HL-60 (cell line): ENCODE results near the gene TBC1D5.

Experiments used
- GABPA ChIP-seq: IDR thresholded peaks from 2 replicates; pipeline ENCODE4 v1.6.1; 2012; ENCODE audit warnings: low read depth
- POLR2AphosphoS5 ChIP-seq: IDR thresholded peaks from 2 replicates; pipeline ENCODE4 v1.6.1; 2012; ENCODE audit warnings: low read depth
- SPI1 ChIP-seq: IDR thresholded peaks from 2 replicates; pipeline ENCODE4 v1.6.1; 2012; ENCODE audit warnings: low read depth, mild to moderate bottlenecking, borderline replicate concordance
- TF ChIP-seq, protein P1 (sequence below): IDR thresholded peaks from one replicate; pipeline ENCODE4 v1.5.1; 2011; ENCODE audit warnings: low read length, control low read depth, inconsistent platforms; ENCODE audit not compliant: insufficient read depth
- TF ChIP-seq, protein P2 (sequence below): IDR thresholded peaks from 2 replicates; pipeline ENCODE4 v1.6.1; 2012; ENCODE audit warnings: low read depth; ENCODE audit not compliant: insufficient replicate concordance

DNA sequence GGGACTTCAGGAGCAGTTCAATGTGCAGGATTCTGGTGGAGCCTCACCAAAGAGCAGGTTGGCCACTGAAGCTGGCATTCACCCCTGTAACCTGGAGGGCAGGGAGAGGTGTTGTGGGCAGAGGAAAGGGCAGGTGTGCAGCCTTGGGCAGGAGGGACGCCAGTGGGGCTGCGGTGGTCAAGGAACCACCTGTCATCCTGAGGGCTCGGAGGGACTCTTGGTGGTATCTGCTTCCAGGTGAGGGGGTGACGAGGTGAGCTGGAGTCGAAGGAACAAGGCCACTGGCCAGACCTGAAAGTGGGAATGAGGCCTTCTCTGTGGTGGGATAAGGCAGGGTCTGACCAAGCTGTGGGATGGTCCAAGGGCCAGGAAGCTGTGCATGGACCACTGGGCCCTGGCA is 588.2 kb downstream of the TBC1D5 start:
- TF ChIP-seq, protein P1, sequence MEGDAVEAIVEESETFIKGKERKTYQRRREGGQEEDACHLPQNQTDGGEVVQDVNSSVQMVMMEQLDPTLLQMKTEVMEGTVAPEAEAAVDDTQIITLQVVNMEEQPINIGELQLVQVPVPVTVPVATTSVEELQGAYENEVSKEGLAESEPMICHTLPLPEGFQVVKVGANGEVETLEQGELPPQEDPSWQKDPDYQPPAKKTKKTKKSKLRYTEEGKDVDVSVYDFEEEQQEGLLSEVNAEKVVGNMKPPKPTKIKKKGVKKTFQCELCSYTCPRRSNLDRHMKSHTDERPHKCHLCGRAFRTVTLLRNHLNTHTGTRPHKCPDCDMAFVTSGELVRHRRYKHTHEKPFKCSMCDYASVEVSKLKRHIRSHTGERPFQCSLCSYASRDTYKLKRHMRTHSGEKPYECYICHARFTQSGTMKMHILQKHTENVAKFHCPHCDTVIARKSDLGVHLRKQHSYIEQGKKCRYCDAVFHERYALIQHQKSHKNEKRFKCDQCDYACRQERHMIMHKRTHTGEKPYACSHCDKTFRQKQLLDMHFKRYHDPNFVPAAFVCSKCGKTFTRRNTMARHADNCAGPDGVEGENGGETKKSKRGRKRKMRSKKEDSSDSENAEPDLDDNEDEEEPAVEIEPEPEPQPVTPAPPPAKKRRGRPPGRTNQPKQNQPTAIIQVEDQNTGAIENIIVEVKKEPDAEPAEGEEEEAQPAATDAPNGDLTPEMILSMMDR: no peak
- no peak for TF ChIP-seq POLR2AphosphoS5
- TF ChIP-seq, protein P2, sequence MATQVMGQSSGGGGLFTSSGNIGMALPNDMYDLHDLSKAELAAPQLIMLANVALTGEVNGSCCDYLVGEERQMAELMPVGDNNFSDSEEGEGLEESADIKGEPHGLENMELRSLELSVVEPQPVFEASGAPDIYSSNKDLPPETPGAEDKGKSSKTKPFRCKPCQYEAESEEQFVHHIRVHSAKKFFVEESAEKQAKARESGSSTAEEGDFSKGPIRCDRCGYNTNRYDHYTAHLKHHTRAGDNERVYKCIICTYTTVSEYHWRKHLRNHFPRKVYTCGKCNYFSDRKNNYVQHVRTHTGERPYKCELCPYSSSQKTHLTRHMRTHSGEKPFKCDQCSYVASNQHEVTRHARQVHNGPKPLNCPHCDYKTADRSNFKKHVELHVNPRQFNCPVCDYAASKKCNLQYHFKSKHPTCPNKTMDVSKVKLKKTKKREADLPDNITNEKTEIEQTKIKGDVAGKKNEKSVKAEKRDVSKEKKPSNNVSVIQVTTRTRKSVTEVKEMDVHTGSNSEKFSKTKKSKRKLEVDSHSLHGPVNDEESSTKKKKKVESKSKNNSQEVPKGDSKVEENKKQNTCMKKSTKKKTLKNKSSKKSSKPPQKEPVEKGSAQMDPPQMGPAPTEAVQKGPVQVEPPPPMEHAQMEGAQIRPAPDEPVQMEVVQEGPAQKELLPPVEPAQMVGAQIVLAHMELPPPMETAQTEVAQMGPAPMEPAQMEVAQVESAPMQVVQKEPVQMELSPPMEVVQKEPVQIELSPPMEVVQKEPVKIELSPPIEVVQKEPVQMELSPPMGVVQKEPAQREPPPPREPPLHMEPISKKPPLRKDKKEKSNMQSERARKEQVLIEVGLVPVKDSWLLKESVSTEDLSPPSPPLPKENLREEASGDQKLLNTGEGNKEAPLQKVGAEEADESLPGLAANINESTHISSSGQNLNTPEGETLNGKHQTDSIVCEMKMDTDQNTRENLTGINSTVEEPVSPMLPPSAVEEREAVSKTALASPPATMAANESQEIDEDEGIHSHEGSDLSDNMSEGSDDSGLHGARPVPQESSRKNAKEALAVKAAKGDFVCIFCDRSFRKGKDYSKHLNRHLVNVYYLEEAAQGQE: no peak
- TF ChIP-seq GABPA: no peak
- TF ChIP-seq SPI1: no peak
